ENCODE data around the gene U2AF2.

- TF ChIP-seq, protein P1, sequence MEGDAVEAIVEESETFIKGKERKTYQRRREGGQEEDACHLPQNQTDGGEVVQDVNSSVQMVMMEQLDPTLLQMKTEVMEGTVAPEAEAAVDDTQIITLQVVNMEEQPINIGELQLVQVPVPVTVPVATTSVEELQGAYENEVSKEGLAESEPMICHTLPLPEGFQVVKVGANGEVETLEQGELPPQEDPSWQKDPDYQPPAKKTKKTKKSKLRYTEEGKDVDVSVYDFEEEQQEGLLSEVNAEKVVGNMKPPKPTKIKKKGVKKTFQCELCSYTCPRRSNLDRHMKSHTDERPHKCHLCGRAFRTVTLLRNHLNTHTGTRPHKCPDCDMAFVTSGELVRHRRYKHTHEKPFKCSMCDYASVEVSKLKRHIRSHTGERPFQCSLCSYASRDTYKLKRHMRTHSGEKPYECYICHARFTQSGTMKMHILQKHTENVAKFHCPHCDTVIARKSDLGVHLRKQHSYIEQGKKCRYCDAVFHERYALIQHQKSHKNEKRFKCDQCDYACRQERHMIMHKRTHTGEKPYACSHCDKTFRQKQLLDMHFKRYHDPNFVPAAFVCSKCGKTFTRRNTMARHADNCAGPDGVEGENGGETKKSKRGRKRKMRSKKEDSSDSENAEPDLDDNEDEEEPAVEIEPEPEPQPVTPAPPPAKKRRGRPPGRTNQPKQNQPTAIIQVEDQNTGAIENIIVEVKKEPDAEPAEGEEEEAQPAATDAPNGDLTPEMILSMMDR (IDR thresholded peaks at IDR 0.05): no peak
- TF ChIP-seq POLR2A (IDR thresholded peaks at IDR 0.05): no peak
Measured at GRCh38 chr19:55650126-55650557, 4.7 kb upstream of the U2AF2 start.

All from ovary (tissue), 3 donors.